NT2/D1 (cell line): ENCODE measurements around the gene P2RY13.

Experiments used
- YY1 ChIP-seq: IDR thresholded peaks from 2 replicates; pipeline ENCODE4 v1.6.1; 2011; ENCODE audit not compliant: insufficient read length, insufficient read depth
- ZNF274 ChIP-seq: IDR thresholded peaks from 2 replicates; pipeline ENCODE4 v1.6.1; 2011; ENCODE audit warnings: mild to moderate bottlenecking, low read depth, low read length

DNA sequence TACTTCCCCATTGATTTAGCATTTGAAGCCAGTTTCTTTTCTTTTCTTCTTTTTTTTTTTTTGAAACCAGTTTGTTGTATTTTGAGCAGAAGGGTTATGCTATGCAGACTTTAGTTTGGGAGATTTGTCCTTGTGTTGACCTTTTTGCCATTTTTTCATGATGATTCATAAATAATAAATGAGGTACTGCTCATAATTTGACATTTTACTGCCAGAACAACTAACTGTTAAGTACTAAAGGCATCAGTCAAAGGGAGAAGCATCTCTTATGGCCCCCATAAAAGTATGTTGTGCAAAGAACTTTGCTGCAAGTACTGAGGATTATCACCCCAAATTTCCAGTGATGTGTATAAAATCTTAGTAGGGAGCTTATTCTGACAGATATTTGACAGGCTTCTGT lies 11.0 kb downstream of the P2RY13 start:
- TF ChIP-seq YY1 (no peak), ZNF274 (no peak)
